ENCODE data around the gene CCDC200. TPM values are rescaled to one million over a fixed set of nuclear protein-coding genes. Genes with fewer than 3 reads are reported as not detected.

CCDC200 gene
- total RNA-seq, 2 donors from 2014 or later = not detected

DNA sequence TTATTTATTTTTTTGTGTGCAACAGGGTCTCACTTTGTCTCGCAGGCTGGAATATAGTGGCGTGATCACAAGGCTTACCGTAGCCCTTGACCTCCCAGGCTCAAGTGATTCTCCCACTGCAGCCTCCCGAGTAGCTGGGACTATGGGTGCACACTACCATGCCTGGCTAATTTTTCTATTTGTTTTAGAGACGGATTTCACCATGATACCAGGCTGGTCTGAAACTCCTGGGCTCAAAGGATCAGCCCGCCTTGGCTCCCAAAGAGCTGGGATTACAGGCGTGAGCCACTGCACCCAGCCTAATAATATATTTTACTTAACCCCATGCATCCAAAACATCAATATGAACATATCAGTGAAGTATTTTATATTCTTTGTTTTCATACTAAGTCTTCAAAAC, 2.0 kb downstream of the CCDC200 start:
- TF ChIP-seq, protein P1, sequence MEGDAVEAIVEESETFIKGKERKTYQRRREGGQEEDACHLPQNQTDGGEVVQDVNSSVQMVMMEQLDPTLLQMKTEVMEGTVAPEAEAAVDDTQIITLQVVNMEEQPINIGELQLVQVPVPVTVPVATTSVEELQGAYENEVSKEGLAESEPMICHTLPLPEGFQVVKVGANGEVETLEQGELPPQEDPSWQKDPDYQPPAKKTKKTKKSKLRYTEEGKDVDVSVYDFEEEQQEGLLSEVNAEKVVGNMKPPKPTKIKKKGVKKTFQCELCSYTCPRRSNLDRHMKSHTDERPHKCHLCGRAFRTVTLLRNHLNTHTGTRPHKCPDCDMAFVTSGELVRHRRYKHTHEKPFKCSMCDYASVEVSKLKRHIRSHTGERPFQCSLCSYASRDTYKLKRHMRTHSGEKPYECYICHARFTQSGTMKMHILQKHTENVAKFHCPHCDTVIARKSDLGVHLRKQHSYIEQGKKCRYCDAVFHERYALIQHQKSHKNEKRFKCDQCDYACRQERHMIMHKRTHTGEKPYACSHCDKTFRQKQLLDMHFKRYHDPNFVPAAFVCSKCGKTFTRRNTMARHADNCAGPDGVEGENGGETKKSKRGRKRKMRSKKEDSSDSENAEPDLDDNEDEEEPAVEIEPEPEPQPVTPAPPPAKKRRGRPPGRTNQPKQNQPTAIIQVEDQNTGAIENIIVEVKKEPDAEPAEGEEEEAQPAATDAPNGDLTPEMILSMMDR (IDR thresholded peaks at IDR 0.05) = no peak
- Histone ChIP-seq H3K27ac (no peak overlapping the region), H3K4me1 (ENCODE audit: control insufficient read depth in 1 of 2, low read depth in 2 of 2) (no peaks in the 10 kb centered on the region), H3K9me3 (no peaks in the 10 kb centered on the region), H3K36me3 (no peaks in the 10 kb centered on the region), H3K4me3 (no peak overlapping the region), H3K27me3 (replicated peaks; ENCODE audit: insufficient read depth) (no peaks in the 10 kb centered on the region)
- no peak for ATAC-seq (ENCODE audit: insufficient number of reproducible peaks, low FRiP score, low read depth)
- no peak for DNase-seq (ENCODE audit: low spot score)

- H3K4me1 ChIP-seq (ENCODE audit: control insufficient read depth in 1 of 2, low read depth in 2 of 2) = no peaks in the 10 kb centered on the region
- no peaks in the 10 kb centered on the region for H3K27me3 ChIP-seq (replicated peaks; ENCODE audit: insufficient read depth)
- no peak for DNase-seq (ENCODE audit: low spot score)
- H3K36me3 ChIP-seq = no peaks in the 10 kb centered on the region
- H3K27ac ChIP-seq = no peak overlapping the region
- no peak overlapping the region for H3K4me3 ChIP-seq
- TF ChIP-seq, protein P1 (IDR thresholded peaks at IDR 0.05) = no peak
- no peak for ATAC-seq (ENCODE audit: insufficient number of reproducible peaks, low FRiP score, low read depth)
- H3K9me3 ChIP-seq = no peaks in the 10 kb centered on the region
These were observed 4.2 kb downstream of the CCDC200 start for GRCh38 chr17:43224146-43224705.

GRCh38 chr17:43220511-43221125, 7.8 kb downstream of the CCDC200 start:
- TF ChIP-seq, protein P1 (IDR thresholded peaks at IDR 0.05) = no peak
- peaks cover 19% of the 10 kb centered on the region for H3K36me3 ChIP-seq
- no peak for DNase-seq (ENCODE audit: low spot score)

GRCh38 chr17:43219746-43220380, 8.6 kb downstream of the CCDC200 start:
- TF ChIP-seq, protein P1 (IDR thresholded peaks at IDR 0.05) = no peak
- Histone ChIP-seq H3K36me3 (peaks cover 25% of the 10 kb centered on the region), H3K27me3 (replicated peaks; ENCODE audit: insufficient read depth) (no peaks in the 10 kb centered on the region), H3K4me3 (no peak overlapping the region), H3K4me1 (ENCODE audit: control insufficient read depth in 1 of 2, low read depth in 2 of 2) (no peaks in the 10 kb centered on the region), H3K27ac (no peak overlapping the region), H3K9me3 (no peaks in the 10 kb centered on the region)
- ATAC-seq (ENCODE audit: insufficient number of reproducible peaks, low FRiP score, low read depth) = no peak
- DNase-seq (ENCODE audit: low spot score) = no peak

More at GRCh38 chr17:43220511-43221125, 7.8 kb downstream of the CCDC200 start:
- Histone ChIP-seq H3K27ac (no peak overlapping the region), H3K27me3 (replicated peaks; ENCODE audit: insufficient read depth) (no peaks in the 10 kb centered on the region), H3K4me3 (no peak overlapping the region), H3K4me1 (ENCODE audit: control insufficient read depth in 1 of 2, low read depth in 2 of 2) (no peaks in the 10 kb centered on the region), H3K9me3 (no peaks in the 10 kb centered on the region)
- ATAC-seq (ENCODE audit: insufficient number of reproducible peaks, low FRiP score, low read depth) = no peak

GRCh38 chr17:43219001-43219400, 9.4 kb downstream of the CCDC200 start:
- Histone ChIP-seq H3K36me3 (peaks cover 25% of the 10 kb centered on the region), H3K27ac (no peak overlapping the region), H3K9me3 (no peaks in the 10 kb centered on the region), H3K27me3 (replicated peaks; ENCODE audit: insufficient read depth) (no peaks in the 10 kb centered on the region), H3K4me3 (no peak overlapping the region), H3K4me1 (ENCODE audit: control insufficient read depth in 1 of 2, low read depth in 2 of 2) (no peaks in the 10 kb centered on the region)
- TF ChIP-seq, protein P1 (IDR thresholded peaks at IDR 0.05) = no peak
- ATAC-seq (ENCODE audit: insufficient number of reproducible peaks, low FRiP score, low read depth) (no peak), DNase-seq (ENCODE audit: low spot score) (no peak)

Measured in thoracic aorta (tissue), 2 donors.